OCI-LY7 (cell line): ENCODE measurements around the gene CMAS. TPM values are rescaled to one million over a fixed set of nuclear protein-coding genes. Genes with fewer than 3 reads are reported as not detected.

Source experiments
- BruUV-seq: library from RNA; stranded (reverse); fragments of 400-500 nt; replicated peaks from 2 replicates; lab custom pipeline; 2021; lab: Mats Ljungman, UMichigan
- CTCF ChIA-PET: fragments of 300-600 bp; sonication (Branson Sonifier 250); formaldehyde crosslinking; loops from one replicate; lab custom pipeline; 2022; ENCODE audit warnings: antibody characterized with exemption; ENCODE audit not compliant: unreplicated experiment; lab: Charles Lee
- POLR2A ChIA-PET: fragments of 300-600 bp; sonication (Branson Sonifier 250); formaldehyde crosslinking; loops from one replicate; lab custom pipeline; 2022; ENCODE audit warnings: antibody characterized with exemption; lab: Charles Lee
- DNase-seq: peaks from one replicate; pipeline ENCODE4 v3.0.0-alpha.2; 2015; ENCODE audit warnings: low spot score
- H2AFZ ChIP-seq: fragments of 200-600 bp; sonication (generic), shearing (Covaris generic); 2 replicates; pipeline ENCODE4 v1.6.1; 2014; ENCODE audit warnings: mild to moderate bottlenecking, antibody characterized with exemption, low read length, moderate library complexity
- H3K27ac ChIP-seq: fragments of 200-600 bp; sonication (generic); 2 replicates; pipeline ENCODE4 v1.5.1; 2014; ENCODE audit warnings: mixed run types, low read depth, mild to moderate bottlenecking, moderate library complexity, low read length, inconsistent platforms; ENCODE audit not compliant: poor library complexity, severe bottlenecking
- H3K36me3 ChIP-seq: fragments of 200-600 bp; sonication (generic); 2 replicates; pipeline ENCODE4 v1.6.1; 2014; ENCODE audit warnings: mild to moderate bottlenecking, antibody characterized with exemption, low read length, moderate library complexity, mixed read lengths; ENCODE audit not compliant: insufficient read depth
- H3K4me1 ChIP-seq: fragments of 200-600 bp; sonication (generic); 2 replicates; pipeline ENCODE4 v1.5.1; 2014; ENCODE audit warnings: mild to moderate bottlenecking, low read length; ENCODE audit not compliant: insufficient read depth, poor library complexity, severe bottlenecking
- H3K4me2 ChIP-seq: fragments of 200-600 bp; sonication (generic); 2 replicates; pipeline ENCODE4 v1.6.1; 2014; ENCODE audit warnings: mild to moderate bottlenecking, low read length
- H3K4me3 ChIP-seq: fragments of 200-600 bp; sonication (generic); 2 replicates; pipeline ENCODE4 v1.5.1; 2014; ENCODE audit warnings: mild to moderate bottlenecking, low read depth, low read length; ENCODE audit not compliant: poor library complexity, severe bottlenecking
- H3K79me2 ChIP-seq: fragments of 200-600 bp; sonication (generic); 2 replicates; pipeline ENCODE4 v1.6.1; 2016; ENCODE audit warnings: low read depth, mild to moderate bottlenecking, low read length, moderate library complexity, mixed read lengths; ENCODE audit not compliant: insufficient read depth
- H3K9me2 ChIP-seq: fragments of 200-600 bp; sonication (generic); 2 replicates; pipeline ENCODE4 v1.6.1; 2016; ENCODE audit warnings: mild to moderate bottlenecking, low read length, mixed read lengths; ENCODE audit not compliant: insufficient read depth
- H3K9me3 ChIP-seq: fragments of 200-600 bp; sonication (generic); 2 replicates; pipeline ENCODE4 v1.6.1; 2014; ENCODE audit warnings: mild to moderate bottlenecking, mixed run types, low read length, mixed read lengths
- H4K20me1 ChIP-seq: fragments of 200-600 bp; sonication (generic); 2 replicates; pipeline ENCODE4 v1.6.1; 2014; ENCODE audit warnings: mild to moderate bottlenecking, antibody characterized with exemption, low read length, moderate library complexity, mixed read lengths; ENCODE audit not compliant: insufficient read depth
- CTCF ChIP-seq: fragments of 200-600 bp; sonication (generic); conservative IDR thresholded peaks from 2 replicates; pipeline ENCODE4 v1.5.1; 2014; ENCODE audit warnings: mild to moderate bottlenecking, antibody characterized with exemption, low read length, moderate library complexity, mixed read lengths
- EZH2phosphoT487 ChIP-seq: fragments of 200-600 bp; sonication (generic); IDR thresholded peaks from 2 replicates; pipeline ENCODE4 v1.6.1; 2018; ENCODE audit warnings: low read depth, borderline replicate concordance, mild to moderate bottlenecking, mixed run types, antibody characterized with exemption, low read length, moderate library complexity, mixed read lengths
- intact Hi-C: fragments of 100-400 bp; cut with micrococcal nuclease; formaldehyde crosslinking; loops from one replicate; pipeline ENCODE4 v1.10.0; 2022; ENCODE audit not compliant: unreplicated experiment
- total RNA-seq, 2 experiments: library from RNA; depleted of rRNA in 1 of 2; stranded (reverse); fragments of >200 nt in 1 of 2; shearing (Covaris generic) in 1 of 2; gene quantifications; 2 replicates each; pipeline ENCODE4 v1.2.3, GENCODE V29; 2014 to 2022

Gene CMAS
- total RNA-seq, 2 experiments from 2014 or later = 22.2 to 41.1 TPM

- intact Hi-C loops = loop anchor here (10.0 kb wide), 1 partner anchor 500 kb away; the partner anchor contains the start of gene C2CD5
- H3K27ac ChIP-seq = no peak overlapping the region
- H3K9me2 ChIP-seq = no peaks in the 10 kb centered on the region
- POLR2A ChIA-PET = no interaction called here
- no peaks in the 10 kb centered on the region for H3K9me3 ChIP-seq
- no TSS peak for BruUV-seq
- H4K20me1 ChIP-seq = peaks cover 6% of the 10 kb centered on the region; the same call in 1 of the 2 replicates
- no peak for TF ChIP-seq EZH2phosphoT487
- TF ChIP-seq CTCF = no peak
- no peak overlapping the region for H3K4me3 ChIP-seq
- peaks cover 8% of the 10 kb centered on the region; the same call in 1 of the 2 replicates for H3K36me3 ChIP-seq
- no peak overlapping the region for H2AFZ ChIP-seq
- no peak overlapping the region for H3K4me2 ChIP-seq
- CTCF ChIA-PET = no interaction called here
- peaks cover 16% of the 10 kb centered on the region; the same call in 1 of the 2 replicates for H3K79me2 ChIP-seq
- DNase-seq = no peak
- H3K4me1 ChIP-seq = peaks cover 4% of the 10 kb centered on the region
Measured at GRCh38 chr12:22044391-22044790, 1.6 kb upstream of the CMAS start.

- DNase-seq = no peak
- Histone ChIP-seq H3K4me2 (peak overlapping the region; percentile 69), H4K20me1 (peaks cover 6% of the 10 kb centered on the region; the same call in 1 of the 2 replicates), H2AFZ (peak overlapping the region; percentile 88), H3K9me3 (no peaks in the 10 kb centered on the region), H3K4me1 (peaks cover 4% of the 10 kb centered on the region), H3K79me2 (peaks cover 17% of the 10 kb centered on the region; the same call in 1 of the 2 replicates), H3K9me2 (no peaks in the 10 kb centered on the region), H3K27ac (no peak overlapping the region), H3K36me3 (peaks cover 12% of the 10 kb centered on the region), H3K4me3 (peak overlapping the region; percentile 98)
- no peak for TF ChIP-seq EZH2phosphoT487
- no peak for TF ChIP-seq CTCF
- POLR2A ChIA-PET = interaction anchor here (0.9 to 2.0 kb wide), 8 partner anchors 9 to 411 kb away, joined by 3 to 10 read pairs (median 4); no protein-coding TSS in a partner anchor
- no TSS peak for BruUV-seq
- intact Hi-C loops = loop anchor here (5.0 to 10.0 kb wide), 2 partner anchors 498 to 580 kb away; partner anchors contain the start of genes C2CD5 and ETNK1
- CTCF ChIA-PET = interaction anchor here (1.0 to 2.1 kb wide), 2 partner anchors 9 to 11 kb away, joined by 6 to 7 read pairs; no protein-coding TSS in a partner anchor
Measured at GRCh38 chr12:22046968-22047390, 961 bp downstream of the CMAS start.

DNA sequence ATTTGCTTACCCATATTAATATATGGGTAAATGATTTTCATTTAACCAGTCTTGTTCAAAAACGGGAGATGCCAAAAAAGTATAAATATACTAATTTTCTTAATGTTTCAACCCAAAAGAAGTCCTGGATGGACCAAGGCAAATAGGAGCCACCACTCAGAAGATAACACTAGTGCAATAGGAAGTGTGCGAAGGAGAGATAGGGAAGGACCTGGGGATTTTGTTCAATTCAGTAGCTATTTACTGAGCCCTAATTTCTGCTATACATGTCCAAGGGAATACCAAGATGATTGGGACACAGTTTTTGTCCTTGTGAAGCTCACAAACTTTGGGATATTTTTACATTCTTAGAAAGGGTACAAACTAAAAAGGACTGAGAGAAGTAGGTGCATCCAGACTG is 1.5 kb downstream of the CMAS start:
- Histone ChIP-seq H3K27ac (no peak overlapping the region), H3K9me2 (no peaks in the 10 kb centered on the region), H3K4me3 (peak overlapping the region; percentile 98), H3K79me2 (peaks cover 22% of the 10 kb centered on the region; the same call in 1 of the 2 replicates), H3K4me1 (peaks cover 4% of the 10 kb centered on the region), H4K20me1 (peaks cover 6% of the 10 kb centered on the region; the same call in 1 of the 2 replicates), H3K4me2 (peak overlapping the region; percentile 69), H3K9me3 (no peaks in the 10 kb centered on the region; the same call in 1 of the 2 replicates), H3K36me3 (peaks cover 16% of the 10 kb centered on the region), H2AFZ (no peak overlapping the region)
- TF ChIP-seq CTCF (no peak), EZH2phosphoT487 (no peak)
- no peak for DNase-seq
- POLR2A ChIA-PET = interaction anchor here (0.9 to 2.0 kb wide), 8 partner anchors 8 to 410 kb away, joined by 3 to 10 read pairs (median 4); no protein-coding TSS in a partner anchor
- intact Hi-C loops = loop anchor here (5.0 to 10.0 kb wide), 2 partner anchors 497 to 580 kb away; partner anchors contain the start of genes C2CD5 and ETNK1
- CTCF ChIA-PET = interaction anchor here (2.1 kb wide), 1 partner anchor 9 kb away, joined by 6 read pairs; no protein-coding TSS in a partner anchor
- TSS peak; percentile 59 for BruUV-seq
